GM19372 (cell line): Measurements from ENCODE around the gene RBM43.
A peak's percentile ranks its signal among the peaks of the same experiment; 100 is the strongest.
"Not testable (repeated sequence)": the region's sequence is repeated elsewhere in the genome, so short reads cannot be mapped to it uniquely, and the experiment has no call there.

Experiments used
- ATAC-seq: cut with Tn5 transposase; IDR thresholded peaks from one replicate; pipeline ENCODE4 v1.9.1; 2021; ENCODE audit warnings: mild to moderate bottlenecking, low read depth, moderate library complexity; ENCODE audit not compliant: unreplicated experiment

The RBM43 gene

GRCh38 chr2:151269798-151270568, 8.3 kb upstream of the RBM43 start:
- ATAC-seq, result no peak

GRCh38 chr2:151268085-151268484, 6.4 kb upstream of the RBM43 start:
- no peak for ATAC-seq

GRCh38 chr2:151267537-151267936, 5.9 kb upstream of the RBM43 start:
- ATAC-seq, result no peak

GRCh38 chr2:151265991-151266390, 4.3 kb upstream of the RBM43 start:
- no peak for ATAC-seq

- ATAC-seq, result no peak
These were observed 2.6 kb upstream of the RBM43 start for GRCh38 chr2:151264157-151264825.

GRCh38 chr2:151262629-151263028, 966 bp upstream of the RBM43 start:
- no peak for ATAC-seq

GRCh38 chr2:151261977-151262291, 271 bp upstream of the RBM43 start:
- ATAC-seq, result no peak

GRCh38 chr2:151260573-151261230, 961 bp downstream of the RBM43 start:
- ATAC-seq, result peak; percentile 14

- ATAC-seq, result no peak
These were observed 3.5 kb downstream of the RBM43 start for GRCh38 chr2:151258121-151258520.

- no peak for ATAC-seq
These were observed 9.0 kb downstream of the RBM43 start for GRCh38 chr2:151252646-151253045.

- no peak for ATAC-seq
These were observed 10.7 kb downstream of the RBM43 start for GRCh38 chr2:151251012-151251411.

- ATAC-seq, result no peak
These were observed 14.2 kb downstream of the RBM43 start for GRCh38 chr2:151247432-151247831.

- ATAC-seq, result no peak
These were observed 15.5 kb downstream of the RBM43 start for GRCh38 chr2:151246152-151246551.

GRCh38 chr2:151243468-151243867, 18.2 kb downstream of the RBM43 start:
- ATAC-seq, result no peak

GRCh38 chr2:151241224-151241623, 20.4 kb downstream of the RBM43 start:
- no peak for ATAC-seq

GRCh38 chr2:151240433-151240832, 21.2 kb downstream of the RBM43 start:
- ATAC-seq, result no peak

GRCh38 chr2:151239624-151240023, 22.0 kb downstream of the RBM43 start:
- no peak for ATAC-seq

GRCh38 chr2:151238527-151239487, 22.9 kb downstream of the RBM43 start:
- ATAC-seq, result peak; percentile 81

GRCh38 chr2:151237422-151238025, 24.1 kb downstream of the RBM43 start:
- no peak for ATAC-seq

- not testable (repeated sequence) for ATAC-seq
These were observed 27.9 kb downstream of the RBM43 start for GRCh38 chr2:151233760-151234159.
